NCI-H748 (cell line): Measurements from ENCODE around the gene TUBB8.
"Not testable (repeated sequence)": the region's sequence is repeated elsewhere in the genome, so short reads cannot be mapped to it uniquely, and the experiment has no call there.

Experiments
- DNase-seq: peaks from one replicate; lab custom pipeline; 2025; ENCODE audit not compliant: unreplicated experiment; lab: John Stamatoyannopoulos, UW

Gene TUBB8

DNA sequence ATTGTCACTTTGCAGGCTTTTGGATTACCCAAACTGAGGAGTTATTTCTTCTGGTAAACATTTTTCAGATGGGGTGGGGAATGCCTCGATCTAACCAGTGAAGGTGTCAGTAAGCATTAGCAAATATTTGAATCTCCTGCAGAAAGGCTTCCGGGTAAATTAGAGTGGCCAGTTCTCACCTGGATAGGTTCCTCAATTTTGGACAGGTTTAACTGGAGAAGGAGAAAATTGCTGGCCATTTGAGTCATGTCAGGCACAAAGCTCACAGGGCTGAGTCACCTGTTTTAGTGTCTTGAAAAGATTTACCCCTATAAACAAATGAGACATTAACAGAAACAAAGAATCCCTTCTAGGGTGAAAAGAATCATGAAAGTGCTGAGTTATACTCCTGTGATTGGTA, 830 bp upstream of the TUBB8 start:
- not testable (repeated sequence) for DNase-seq

DNA sequence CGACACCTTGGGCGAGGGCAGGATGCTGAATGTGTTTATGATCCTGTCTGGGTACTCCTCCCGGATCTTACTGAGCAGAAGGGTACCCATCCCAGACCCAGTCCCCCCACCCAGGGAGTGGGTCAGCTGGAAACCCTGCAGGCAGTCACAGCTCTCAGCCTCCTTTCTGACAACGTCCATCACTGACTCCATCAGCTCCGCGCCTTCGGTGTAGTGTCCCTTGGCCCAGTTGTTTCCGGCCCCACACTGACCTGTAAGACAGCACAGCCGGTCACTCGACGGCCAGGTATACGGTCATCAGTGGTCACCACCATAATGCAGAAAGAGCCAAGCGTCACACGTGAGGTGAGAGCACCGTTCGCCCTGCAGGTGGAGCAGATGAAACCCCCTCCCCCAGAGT, 1.2 kb downstream of the TUBB8 start:
- DNase-seq = not testable (repeated sequence)

GRCh38 chr10:13315-13635, 35.8 kb downstream of the TUBB8 start:
- not testable (repeated sequence) for DNase-seq

DNA sequence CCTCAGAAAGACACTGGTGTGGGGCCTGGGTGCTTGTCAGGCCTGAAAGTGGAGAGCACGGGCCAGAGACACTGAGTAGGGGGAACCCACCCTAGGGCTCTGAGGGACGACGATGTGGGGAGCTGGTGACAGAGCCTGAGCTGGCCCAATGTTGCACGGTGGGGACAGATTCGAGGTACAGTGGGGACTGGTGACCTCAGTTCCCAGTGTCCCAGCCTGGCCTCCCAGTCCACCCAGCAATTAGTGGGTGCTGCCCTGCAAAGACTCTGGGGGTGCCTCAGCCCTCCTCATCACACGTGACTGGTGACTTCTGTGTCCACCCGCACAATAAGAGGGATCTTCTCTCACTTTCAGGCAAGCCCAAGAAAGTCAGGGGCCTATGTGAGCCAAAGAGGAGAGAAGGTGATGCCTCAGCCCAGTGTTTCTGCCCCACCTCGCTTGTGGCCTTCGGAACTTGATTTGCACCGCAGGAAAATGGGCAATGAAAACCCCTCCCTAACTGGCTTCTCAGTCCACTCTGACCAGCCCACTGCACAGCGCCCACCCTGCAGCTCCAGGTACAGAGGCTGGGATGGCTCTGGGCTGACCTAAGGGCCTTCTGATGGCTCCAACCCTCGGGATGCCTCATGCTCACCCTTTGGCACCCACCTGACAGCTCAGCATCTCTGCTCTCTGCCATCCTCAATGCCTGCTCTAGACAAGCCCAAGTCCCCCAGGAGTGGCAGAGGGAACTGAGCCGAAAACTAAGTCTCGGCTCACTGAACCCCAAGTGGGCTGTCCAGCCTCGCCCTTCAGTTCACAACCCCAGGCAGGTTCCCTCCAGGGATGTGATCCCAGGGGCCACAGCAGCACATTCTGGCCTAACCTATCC, 36.4 kb downstream of the TUBB8 start:
- not testable (repeated sequence) for DNase-seq

DNA sequence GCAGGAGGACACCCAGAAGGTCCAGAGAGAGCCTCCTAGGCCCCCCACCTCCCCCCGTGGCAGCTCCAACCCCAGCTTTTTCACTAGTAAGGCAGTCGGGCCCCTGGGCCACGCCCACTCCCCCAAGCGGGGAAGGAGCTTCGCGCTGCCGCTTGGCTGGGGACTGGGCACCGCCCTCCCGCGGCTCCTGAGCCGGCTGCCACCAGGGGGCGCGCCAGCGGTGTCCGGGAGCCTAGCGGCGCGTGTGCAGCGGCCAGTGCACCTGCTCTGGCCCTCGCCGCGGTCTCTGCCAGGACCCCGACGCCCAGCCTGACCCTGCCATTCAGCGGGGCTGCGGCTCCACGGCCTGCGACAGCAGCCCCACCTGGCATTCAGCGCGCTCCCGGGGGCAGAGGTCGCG, 37.8 kb downstream of the TUBB8 start:
- not testable (repeated sequence) for DNase-seq

DNA sequence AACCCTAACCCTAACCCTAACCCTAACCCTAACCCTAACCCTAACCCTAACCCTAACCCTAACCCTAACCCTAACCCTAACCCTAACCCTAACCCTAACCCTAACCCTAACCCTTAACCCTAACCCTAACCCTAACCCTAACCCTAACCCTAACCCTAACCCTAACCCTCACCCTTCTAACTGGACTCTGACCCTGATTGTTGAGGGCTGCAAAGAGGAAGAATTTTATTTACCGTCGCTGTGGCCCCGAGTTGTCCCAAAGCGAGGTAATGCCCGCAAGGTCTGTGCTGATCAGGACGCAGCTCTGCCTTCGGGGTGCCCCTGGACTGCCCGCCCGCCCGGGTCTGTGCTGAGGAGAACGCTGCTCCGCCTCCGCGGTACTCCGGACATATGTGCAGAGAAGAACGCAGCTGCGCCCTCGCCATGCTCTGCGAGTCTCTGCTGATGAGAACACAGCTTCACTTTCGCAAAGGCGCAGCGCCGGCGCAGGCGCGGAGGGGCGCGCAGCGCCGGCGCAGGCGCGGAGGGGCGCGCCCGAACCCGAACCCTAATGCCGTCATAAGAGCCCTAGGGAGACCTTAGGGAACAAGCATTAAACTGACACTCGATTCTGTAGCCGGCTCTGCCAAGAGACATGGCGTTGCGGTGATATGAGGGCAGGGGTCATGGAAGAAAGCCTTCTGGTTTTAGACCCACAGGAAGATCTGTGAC, 38.7 kb downstream of the TUBB8 start:
- not testable (repeated sequence) for DNase-seq
